CD4-positive, alpha-beta T cell treated with Interleukin-4 for 1 hour (primary cell): ENCODE measurements around the gene ZFPM1.

Experiments
- DNase-seq, 2 donors: peaks; one replicate each; pipeline ENCODE4 v3.0.0-alpha.2; 2020 to 2022

Gene ZFPM1

GRCh38 chr16:88435437-88436355 is 17.4 kb upstream of the ZFPM1 start:
- no peak for DNase-seq

GRCh38 chr16:88436796-88437195 is 16.3 kb upstream of the ZFPM1 start:
- no peak for DNase-seq

- peak; percentile 58 to 59 for DNase-seq
These were observed 15.6 kb upstream of the ZFPM1 start for GRCh38 chr16:88437367-88437964.

- no peak for DNase-seq
These were observed 14.8 kb upstream of the ZFPM1 start for GRCh38 chr16:88438084-88438870.

GRCh38 chr16:88439016-88439415 is 14.1 kb upstream of the ZFPM1 start:
- DNase-seq, result no peak

DNA sequence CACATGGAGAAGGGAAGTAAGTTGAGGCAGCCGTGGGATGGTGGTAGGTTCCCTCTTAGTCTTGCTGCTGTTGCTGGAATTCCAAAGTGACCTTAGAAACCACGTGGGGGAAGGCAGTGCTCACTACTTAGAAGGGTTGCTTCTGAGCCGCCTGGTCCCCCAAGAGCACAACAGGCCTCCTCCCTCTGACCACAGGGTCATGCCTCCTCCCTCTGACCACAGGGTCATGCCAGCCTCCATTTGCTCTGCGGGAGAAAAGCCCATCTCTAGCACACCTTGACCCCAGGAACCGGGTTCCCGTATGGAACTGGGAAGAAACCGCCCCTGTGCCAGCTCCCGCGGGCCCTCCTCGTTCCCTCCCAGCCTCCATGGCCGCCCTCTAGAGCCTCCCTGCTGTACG is 13.4 kb upstream of the ZFPM1 start:
- DNase-seq, result no peak

- no peak for DNase-seq
These were observed 13.0 kb upstream of the ZFPM1 start for GRCh38 chr16:88440111-88440510.

DNA sequence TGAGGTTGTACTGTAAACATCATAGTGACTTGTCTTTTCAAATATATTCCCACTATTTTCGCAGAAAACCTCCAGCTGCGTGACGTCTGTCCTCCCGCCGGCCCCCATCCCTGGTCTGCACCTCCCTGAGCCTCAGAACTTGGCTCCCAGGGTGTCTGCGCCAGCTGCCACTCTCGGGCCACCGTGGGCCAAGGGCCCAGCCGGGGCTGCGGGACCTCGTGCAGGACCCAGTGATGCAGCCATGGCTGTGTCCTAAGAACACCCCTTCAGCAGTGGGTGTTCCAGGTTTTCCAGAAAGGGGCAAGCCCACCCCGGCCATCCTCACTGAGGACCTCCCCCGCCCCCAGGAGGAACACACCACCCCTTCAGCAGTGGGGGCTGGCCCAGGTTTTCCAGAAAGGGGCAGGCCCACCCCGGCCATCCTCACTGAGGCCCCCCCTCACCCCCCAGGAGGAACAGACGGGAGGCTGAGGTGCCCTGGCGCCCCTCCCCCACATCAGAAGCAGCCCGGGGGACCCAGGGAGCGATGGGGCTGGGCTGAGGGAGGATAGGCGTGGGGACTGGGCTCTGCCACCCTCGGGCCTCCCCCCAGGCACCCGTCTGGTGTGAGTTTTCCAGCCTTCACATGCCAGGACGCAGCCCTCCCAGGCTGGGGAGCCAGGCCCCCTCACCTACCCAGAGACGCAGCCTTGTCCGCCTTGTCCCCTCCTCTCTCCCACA is 12.2 kb upstream of the ZFPM1 start:
- DNase-seq, result no peak

DNA sequence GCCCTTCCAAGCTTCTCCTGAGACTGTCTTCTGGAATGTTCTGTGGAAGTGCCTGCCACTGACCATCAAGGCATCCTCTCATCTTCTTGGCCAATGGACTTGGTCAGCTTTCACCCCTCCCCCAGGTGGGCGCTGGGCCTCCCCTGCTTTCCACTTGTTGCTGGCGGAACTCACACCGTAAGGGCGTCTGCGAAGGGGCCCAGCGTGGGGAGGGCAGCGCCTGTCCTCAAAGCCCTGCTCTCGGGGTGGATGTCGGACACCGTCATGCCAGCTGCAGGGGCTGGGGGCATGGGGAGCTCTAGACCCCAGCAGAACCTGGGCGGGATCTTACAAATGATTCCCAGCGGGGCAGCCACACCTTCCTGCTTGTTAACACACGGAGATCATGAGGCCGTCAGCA is 11.6 kb upstream of the ZFPM1 start:
- DNase-seq, result no peak

DNA sequence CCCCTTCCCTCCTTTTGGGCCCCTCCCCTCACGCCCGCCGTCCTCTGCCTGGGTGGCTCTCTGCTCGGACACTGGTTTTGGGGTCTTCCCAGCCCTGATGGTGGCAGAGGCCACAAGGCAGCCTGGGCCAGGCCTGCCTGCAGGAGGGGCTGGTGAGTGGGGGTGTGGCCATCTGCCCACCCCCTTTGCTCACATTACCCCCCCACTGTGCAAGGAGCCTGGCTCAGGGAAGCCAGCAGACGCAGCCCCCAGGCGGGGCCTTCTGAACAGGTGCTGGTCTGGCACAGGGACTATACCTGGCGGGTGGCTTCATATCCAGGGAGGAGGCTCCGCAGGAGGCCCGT is 10.7 kb upstream of the ZFPM1 start:
- no peak for DNase-seq

DNA sequence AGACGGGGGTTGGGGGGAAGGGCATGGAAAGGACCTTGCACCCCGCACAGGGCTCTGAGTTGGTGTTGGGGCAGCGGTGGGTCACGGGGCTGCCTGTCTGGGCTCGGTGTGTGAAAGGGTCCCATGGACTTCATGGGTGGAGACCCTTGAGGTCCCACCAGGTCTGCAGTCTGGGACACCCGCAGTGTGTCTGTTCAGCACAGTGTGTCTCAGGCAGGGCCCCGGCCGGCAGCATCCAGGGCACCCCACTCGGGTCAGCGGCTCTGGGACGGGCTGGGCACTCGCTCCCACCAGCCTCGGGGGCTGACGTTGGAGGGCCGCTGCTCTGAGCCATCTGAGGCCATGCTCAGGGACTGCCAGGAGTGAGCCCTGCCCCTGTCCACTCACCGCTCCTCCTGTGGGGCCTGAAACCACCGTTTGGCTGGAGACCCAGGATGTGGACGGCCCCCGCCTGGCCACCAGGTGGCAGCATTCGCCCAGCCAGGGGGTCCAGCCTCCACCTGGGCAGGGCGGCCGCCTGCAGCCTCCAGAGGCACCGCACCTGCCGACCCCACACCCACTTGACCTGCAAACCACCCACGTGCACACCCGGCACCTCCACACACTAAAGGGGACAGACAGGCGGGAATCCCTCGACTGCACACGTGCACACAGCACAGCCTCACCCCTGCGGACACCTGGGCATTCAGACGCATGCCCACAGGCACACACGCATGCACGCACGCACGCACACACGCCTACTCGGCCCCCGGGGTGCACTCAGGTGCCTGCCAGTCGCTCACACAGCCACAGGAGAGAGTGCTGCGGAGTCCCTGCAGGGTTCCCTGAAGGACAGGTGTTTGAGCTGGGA is 10.1 kb upstream of the ZFPM1 start:
- DNase-seq, result peak; percentile 76 to 80

DNA sequence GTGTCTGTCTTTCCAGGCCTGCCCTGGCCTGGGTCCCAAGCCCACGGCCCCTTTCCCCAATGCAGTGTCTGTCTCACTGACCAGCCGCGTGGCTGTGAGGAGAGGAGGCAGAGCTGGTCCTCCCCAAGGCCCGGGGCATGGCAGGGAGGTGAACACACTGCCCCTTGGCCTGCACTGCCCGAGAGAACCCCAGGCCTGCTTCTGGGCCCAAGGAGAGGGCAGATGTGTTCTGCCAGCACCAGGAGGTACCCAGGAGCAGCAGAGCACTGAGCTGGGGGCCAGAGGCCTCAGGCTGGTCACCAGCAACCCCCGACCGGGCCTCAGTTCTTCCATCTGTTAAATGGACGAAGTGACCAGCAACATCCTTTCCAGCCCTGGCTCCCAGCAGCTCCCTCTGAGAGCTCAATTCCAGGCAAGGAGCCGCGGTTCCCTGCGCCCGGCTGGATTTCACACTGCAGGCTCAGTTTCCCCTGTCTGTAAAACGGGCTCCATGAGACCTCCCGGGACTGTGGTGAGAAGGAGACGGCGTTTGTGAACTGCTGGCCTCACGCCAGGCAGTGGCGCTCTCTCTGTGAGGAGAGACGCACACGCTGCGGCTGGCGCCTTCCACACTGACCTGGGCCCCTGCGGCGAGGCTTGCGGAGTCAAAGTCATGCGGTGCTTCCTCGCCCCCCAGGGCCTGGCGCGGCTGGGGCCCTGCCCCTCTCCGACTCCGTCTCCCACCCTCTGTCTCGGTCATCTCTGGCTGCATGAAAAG is 8.1 kb upstream of the ZFPM1 start:
- no peak for DNase-seq

DNA sequence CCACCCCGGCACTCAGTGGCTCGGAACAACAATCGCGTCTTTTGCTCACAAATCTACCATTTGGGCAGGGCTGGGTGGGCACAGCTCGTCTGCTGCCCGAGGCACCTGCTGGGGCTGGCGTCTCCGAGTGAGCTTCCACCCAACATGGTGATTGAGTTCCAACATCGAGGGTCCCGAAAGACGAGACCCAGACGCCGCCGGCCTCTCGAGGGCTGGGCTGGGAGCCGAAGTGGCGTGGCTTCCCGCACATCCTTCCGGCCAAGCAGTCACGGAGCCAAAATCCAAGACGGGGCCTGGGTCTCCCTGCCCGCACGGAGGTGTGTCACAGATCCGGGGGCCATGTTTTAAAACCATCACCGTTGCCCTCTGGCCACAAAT is 7.5 kb upstream of the ZFPM1 start:
- no peak for DNase-seq

GRCh38 chr16:88446061-88446460 is 7.0 kb upstream of the ZFPM1 start:
- DNase-seq, result no peak

DNA sequence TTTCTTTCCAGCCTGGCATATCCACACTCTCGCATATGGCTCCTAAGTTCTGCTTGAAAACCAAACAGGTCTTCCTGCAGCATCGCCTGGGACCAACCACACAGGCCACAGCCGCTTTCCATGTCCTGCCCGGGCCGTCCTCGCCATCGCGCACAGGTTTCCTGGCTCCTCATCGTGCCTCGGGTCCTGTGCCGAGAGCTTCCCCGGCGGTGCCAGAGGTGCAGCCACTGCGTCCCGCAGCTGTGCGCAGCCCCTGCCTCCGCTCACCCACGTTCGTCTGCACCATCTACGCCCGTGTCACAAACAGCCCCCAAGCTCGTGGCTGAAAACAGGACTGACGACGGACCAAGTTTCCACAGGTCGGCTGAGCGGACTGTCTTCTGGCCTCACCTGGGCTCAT is 6.3 kb upstream of the ZFPM1 start:
- no peak for DNase-seq

DNA sequence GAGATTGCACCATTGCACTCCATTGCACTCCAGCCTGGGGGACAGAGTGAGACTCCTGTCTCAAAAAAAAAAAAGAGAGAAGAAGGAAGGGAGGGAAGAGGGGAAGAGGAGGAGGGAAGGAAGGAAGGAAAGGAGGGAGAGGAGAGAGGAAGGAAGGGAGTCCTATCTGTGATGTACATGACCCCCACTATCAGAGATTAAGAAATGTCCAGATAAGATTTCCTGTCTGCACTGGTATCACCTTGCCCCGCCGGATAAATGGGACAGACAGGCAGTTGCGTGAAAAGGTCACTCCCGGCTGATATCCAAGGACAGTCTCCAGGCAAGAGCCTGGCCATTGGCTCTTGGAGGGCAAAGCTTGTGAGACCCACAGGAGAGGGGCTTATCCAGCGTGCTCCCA is 5.2 kb upstream of the ZFPM1 start:
- no peak for DNase-seq

- no peak for DNase-seq
These were observed 4.4 kb upstream of the ZFPM1 start for GRCh38 chr16:88448461-88449266.

- DNase-seq, result no peak
These were observed 3.9 kb upstream of the ZFPM1 start for GRCh38 chr16:88449267-88449561.

- DNase-seq, result peak in 1 of 2 donors; percentile 19
These were observed 1.2 kb upstream of the ZFPM1 start for GRCh38 chr16:88451586-88452481.
